NCI-H1092 (cell line): Measurements from ENCODE around the gene AGA.

ENCODE experiments used
- DNase-seq: peaks from one replicate; lab custom pipeline; 2025; lab: John Stamatoyannopoulos, UW

AGA gene

DNA sequence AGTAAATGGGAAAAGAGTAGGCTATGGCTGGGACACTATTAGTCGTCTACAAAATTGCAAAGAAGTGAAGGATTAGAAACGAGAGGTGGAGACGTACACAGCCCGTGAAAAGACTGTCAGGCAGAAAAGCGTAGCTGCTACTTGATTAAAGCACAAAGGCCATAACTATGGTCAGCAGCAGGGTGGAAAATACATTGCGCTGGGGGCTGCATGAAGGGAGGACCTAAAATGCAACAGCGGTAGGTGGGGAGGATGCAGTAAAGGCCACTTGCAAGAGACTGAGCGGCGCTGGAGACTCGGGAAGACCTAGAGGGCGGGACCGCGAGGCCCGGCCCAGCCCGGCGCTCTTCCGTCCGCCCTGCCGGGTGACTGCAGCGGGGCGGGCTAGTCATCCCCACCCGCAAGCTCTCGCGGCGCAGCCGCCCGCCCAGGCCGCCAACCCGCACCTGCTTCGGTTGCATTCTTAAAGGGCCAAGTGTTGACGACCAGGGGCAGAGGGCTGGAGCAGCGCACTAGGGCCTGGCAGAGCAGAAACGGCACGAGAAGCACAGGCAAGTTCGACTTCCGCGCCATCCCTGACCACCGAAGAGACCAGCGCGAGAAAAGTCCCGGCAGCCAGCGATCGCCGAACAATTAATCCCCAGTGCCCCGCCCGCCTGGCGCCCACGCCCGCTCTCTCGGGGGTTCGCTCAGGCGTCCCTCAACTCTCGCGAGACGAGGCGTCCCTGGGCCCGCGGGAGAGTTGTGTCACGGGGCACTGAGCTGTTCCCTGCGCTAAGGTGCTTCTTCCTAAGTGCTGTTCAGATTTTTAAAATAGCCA, at the start of gene AGA:
Gene AGA (minus strand): TSS at position 635 of the 820 bp plus-strand sequence. CDS start 62 bp downstream, at position 573.
- peak; percentile 93 for DNase-seq

DNA sequence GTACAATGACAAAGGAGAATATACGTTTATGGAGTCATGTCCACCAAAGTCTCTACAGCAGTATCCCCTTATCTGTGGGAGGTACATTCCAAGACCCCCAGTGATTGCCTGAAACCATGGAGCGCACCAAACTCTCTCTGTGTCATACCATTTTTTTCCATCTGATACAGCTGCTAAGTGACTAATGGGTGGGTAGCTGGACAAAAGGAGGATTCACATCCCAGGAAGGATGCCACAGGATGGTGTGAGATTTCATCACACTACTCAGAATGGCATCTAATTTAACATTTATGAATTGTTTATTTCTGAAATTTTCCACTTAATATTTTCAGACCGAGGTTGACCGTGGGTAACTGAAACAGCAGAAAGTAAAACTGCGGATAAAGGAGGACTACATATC, 49.8 kb upstream of the AGA start:
- DNase-seq = no peak

DNA sequence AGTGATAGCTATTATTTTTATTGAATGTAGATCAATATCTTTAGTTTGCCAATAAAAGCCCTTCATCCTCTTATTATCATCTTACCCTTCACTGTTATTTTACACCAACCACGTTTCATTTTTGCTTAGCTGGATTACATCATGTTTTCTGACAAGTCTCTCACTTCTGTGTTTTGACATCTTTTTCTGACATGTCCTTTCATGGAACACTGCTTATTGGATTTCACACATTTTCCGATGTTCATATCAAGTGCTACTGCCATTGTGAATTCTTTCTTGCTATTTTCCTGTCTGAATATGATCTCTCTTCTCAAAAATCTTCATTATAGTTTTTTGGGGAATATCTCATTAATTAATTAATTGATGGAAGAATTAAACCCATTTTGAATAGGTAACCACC, 48.5 kb upstream of the AGA start:
- no peak for DNase-seq

DNA sequence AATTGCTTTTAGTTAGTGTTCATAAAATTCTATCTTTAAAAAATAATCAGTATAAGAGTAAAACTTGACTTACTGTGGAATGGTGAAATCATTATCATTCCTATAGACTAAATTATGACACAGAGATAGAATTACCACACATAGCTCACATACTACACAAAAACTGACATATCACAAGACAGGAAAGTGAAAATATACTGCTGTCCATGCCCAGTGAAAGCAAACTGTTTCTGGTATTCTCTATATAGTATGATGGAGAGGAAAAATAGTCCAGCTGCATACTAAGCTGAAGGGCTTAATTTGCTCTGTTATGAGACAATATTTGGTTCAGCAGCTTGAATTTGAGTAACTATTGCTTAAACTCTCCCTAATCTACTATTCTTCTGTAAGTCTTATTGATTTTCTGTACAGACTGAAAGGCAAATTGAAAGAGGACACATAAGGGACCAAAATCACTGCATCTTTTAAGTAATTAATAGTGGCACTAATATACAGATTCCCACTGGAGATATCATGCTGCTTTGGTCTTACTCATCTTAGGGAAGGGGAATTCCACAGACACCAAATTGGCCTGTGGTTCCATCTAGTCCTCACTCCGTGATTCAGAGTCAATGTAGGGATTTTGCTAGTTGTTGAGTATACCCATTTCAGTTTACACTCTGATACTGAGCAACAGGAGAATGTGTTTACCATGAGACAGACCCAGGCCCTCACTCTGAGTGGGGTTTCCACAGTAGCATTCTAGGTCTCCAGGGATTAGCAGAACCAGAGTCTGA, 47.4 kb upstream of the AGA start:
- no peak for DNase-seq

DNA sequence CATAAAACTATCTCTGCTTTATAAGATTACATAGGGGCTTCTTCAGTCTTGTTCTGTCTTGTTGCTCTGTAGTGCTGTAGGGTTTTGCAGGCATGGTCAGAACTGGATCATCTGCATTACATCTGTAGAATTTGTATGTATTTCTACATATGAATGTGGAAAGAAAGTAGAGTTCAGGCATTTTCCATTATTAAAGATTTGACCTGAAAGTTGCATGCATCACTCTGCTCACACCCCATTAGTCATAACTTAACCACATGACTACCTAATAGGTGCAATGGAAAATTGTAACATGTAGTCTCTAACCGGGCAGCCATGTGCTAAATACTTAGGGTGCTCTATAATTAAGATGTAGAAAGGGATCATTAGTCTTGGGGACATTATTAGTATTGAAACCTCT, 45.7 kb upstream of the AGA start:
- no peak for DNase-seq

DNA sequence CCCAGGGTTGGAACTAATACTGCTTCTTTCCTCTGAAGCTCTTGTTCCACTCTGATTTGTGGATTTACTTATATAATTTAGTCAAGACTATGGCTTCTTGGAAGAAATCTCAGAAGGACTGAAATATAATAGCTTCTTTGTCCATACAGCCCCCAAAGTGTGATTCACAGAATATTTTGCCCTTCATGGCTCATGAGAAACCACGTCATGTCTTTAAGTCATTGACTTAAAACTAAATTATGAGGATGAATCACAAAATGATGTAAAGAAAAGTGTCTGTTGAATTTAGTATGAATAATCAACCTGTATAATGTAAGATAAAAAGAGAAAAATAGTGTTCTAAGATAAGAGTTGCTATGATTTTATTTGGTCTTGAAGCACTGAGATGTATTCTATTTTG, 43.3 kb upstream of the AGA start:
- DNase-seq = no peak

DNA sequence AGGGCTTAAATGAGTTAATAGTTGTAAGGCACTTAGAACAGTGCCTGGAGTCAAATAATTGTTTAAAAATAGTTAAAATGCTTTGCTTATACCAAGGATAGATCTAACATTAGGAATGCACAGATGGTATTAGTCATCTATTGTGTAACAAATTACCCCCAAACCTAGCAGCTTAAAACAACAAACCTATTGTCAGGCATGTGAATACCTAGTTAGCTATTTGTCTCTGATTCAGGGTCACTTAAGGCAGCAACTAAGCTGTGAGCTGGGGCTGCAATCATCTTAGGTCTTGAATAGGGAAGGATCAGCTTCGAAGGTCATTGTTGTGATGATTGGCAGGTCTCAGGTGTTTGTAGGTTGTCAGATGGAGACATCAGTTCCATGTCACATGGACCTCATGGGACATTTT, 42.4 kb upstream of the AGA start:
- DNase-seq = no peak

DNA sequence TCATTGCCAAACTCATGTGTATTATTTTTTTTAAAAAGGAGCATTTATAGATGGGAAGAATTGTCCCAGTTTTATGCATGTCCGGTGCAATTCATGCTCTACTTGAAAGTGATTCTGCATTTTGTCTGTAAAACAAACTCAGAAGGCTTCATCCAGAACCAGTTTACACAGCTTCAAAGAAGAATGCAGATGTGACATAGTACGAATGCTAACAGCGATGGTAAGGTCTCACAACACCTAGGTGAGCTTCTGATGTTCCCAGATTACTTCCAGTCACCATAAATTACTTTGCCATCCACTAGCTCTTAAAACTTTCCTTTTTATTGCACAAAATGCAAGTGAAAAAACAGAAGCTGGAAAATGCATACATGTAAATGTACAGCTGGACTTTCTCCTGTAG, 41.5 kb upstream of the AGA start:
- no peak for DNase-seq

DNA sequence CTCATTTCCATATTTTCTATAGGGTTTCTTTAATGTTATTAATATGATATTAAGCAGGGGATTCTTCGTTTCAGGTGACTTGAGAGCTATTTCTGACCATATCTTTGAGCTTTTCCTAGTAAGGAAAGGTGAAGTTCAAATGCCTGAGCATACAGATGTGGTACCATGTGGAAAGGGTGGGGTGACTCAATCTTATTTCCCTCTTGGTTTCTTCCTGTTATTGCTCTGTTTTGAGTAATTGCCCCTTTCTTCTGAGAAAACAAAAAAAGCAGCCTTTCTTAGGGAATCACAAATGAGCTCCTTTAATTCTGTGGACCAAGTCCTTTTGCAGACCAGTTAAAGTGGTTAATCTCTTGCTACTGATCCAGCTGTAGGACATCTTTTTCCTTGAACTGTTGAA, 41.0 kb upstream of the AGA start:
- DNase-seq = no peak

DNA sequence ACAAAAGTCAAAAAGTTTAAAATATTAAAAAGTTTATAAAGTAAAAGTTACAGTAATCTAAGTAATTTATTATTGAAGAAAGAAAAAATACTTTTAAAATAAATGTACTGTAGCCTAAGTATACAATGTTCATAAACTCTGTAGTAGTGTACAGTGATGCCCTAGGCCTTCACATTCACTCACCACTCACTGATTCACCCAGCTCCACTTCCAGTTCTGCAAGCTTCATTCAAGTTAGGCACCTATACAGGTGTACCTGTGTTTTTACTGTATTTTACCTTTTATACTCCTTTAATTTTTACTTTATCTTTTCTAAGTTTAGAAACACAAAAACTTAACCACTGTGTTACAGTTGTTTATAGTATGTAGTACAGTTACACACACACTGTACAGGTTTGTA, 40.1 kb upstream of the AGA start:
- DNase-seq = no peak

DNA sequence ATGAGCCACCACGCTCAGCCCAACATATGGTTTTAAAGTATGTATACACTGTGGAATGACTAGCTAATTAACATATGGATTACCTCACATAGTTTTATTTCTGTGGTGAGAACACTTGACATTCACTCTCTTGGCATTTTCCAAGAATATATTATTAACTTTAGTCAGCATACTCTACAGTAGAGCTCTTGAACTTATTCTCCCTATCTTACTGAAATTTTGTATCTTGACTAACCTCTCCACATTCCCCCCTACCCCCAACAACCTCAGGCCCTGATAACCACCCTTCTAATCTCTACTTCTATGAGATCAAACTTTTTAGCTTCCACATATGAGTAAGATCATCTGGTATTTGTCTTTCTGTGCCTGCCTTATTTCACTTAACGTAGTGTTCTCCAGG, 38.6 kb upstream of the AGA start:
- DNase-seq = no peak

DNA sequence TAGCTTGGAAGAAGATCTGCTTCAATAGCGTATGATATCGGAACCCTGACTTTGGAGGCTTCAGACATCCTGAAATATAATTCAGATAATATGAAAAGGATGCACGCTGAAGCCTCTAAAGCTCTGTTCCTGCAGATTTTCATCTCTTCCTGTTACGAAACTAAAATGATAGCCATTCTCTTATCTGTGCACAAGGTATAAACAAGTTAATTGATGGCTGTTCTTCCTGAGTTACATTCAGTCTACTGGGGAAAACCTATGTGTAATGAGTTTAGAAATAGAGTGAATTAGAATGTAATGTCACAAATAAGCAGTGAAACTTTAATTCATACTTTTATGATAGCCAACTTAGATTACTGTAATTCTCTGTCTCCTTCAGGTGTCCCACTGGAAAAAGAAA, 36.8 kb upstream of the AGA start:
- DNase-seq = no peak

DNA sequence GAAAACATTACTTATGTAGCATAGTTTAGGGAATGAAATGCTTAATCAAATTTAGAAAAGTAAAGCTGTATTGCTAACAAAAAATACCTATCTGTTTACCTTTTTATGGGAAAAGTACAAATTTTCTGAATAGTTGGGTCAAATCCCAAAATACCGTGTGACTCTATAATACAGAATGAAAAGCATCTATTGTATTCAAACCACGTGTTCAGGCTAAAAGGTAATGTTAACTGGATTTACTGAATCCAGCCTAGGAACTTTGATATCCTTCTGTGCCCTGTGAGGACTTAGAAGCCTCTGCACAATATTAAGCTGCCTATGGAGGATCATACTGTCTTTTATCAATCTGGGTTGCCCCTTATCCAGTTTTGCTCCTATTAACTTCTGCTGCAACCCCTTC, 36.3 kb upstream of the AGA start:
- DNase-seq = no peak

DNA sequence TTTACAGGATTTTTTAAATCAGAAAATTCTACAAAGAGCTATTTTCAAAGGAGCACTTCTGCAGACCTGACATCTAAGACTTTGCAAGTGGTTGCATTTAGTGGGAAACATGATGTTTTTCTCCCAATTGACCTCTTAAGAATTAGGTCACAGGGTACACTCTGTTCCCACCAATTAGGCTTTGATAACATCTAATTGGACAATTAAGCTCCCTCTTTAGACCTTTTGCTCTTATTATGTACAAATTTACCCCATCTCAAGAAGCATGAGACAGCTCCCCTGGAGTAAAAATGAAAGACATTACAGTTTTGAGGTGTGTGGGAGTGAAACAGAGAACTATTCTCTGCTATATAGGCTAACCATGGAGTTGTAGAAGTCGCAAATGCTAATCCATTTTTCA, 31.8 kb upstream of the AGA start:
- DNase-seq = no peak

DNA sequence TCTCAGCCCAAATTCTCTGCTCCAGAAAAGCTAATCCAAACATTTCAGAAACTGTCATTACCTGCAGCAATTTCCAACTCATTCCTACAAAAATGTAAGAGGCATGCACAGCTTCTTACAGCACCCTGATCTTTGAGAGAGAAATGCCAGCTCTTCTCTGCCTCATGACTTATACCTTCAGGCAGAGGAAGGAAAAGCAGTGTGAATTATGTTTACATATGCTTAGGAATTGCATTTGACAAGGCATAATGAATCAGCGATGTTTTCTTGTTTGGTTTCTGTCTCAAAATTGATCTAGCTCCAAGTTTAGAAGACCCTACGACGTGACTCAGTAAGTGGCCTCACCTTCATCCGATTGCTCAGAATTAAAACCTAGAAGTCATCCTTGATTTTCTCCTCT, 21.8 kb upstream of the AGA start:
- DNase-seq = no peak

DNA sequence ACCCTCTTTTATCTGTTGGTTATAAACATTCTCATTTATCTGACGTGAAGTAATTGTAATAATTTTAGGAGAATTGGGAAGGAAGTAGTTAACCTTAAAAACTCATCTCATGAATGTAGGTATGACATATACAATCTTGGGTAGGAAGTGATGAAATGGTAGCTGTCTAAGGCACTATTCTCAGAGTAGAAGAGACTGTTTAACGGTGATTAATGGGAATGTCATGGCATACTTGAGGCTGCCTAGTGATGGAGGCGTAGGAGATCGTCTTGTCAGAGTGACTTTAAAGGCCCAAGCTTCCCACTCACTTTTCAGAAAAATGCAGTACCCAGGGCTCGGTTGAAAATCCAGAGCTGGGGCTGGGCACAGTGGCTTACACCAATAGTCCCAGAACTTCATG, 19.4 kb upstream of the AGA start:
- DNase-seq = no peak

DNA sequence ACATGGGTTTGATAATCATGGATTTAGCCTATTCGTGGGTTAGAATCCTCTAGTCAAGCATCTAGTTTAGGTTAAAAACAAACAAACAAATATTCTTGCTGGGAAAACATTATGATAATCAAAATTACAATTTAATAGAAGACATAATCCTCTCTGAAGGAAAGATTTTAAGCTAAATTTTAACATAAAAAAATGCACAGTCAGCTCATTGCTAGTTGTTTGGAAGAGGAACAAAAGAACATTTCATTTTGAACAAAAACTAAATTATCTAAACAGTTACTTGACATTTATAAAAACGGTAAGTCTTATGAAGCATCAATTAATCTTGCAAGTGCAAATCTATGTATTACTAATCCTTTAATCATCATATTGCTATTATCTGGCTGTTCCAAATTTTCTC, 18.2 kb upstream of the AGA start:
- no peak for DNase-seq

DNA sequence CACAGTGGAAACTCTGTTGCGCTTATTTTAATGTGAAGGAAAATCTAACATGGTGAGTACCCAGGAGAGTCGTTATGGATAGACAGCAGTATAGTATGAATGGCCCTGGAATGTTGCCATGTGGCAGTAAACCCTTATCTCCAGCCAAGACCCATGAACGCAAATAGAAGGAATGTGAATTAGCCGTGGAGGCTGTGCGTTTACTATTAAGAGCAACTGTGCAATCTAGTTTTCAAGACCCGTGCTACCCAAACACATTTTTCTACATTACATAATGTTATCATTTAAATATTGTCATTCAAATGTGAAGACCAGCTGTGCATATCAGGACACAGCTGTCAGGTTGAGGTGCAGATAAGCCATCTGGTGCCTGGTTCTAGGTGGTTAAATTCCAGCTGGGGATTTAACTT, 13.3 kb upstream of the AGA start:
- DNase-seq = peak; percentile 75

DNA sequence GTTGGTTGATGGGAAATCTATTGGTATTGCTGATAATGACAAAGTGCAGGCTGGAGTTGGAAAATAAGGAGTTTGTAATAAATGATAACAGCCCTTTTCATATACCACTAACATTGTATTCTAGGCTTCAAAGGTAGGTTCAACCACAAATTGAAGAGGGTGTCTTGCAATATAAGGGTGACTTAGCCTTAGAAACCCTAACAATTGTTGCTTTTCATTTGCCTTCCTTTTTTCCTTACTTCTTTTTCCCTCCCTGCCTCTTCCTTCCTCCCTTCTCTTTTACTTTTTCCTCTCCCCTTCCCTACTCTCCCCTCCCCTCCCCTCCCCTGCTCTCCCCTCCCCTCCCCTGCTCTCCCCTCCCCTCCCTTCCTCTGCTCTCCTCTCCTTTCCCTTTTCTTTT, 10.9 kb upstream of the AGA start:
- no peak for DNase-seq

DNA sequence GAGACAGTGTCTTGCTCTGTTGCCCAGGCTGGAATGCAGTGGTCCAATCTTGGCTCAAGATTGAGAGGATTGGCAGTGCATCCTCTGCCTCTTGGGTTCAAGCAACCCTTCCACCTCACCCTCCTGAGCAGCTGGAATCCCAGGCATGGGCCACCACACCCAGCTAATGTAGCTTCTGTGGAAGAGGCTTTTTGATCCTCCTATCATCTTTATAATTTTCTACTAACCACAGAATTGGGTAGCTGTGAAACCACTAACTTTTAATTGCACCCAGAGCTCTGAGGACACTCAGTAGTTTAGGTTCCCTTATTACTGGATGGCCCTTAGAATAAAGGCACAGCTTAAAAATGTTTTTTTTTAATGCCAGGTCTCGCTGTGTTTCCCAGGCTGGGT, 8.9 kb upstream of the AGA start:
- DNase-seq = no peak

DNA sequence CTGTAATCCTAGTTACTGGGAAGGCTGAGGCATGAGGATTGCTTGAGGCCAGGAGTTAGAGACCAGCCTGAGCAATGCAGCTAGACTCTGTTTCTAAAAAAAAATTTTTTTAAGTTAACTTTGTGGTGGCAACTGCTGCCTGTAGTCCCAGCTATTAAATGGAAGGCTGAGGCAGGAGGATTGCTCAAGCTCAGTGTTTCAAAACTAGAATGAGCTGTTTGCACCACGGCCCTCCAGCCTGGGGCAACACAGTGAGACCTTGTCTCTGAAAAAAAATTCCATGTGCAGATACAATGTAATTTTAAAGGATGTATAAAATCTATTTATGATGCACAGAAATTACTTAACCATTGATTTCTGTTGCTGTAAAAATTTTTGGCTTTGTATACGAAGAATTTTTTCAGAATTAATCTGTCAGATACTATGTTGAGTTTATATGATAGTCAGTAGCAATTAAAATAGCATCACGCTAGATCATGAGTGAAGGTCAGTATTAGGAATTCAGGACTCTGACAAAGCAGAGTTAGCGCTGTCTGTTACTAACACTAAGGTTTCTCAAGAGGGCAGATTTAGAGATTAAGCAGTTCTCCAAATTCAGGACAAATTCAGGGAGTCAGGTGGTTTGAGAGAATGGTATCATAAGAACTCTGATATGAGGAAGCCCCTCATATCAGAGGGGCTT, 8.3 kb upstream of the AGA start:
- DNase-seq = no peak

DNA sequence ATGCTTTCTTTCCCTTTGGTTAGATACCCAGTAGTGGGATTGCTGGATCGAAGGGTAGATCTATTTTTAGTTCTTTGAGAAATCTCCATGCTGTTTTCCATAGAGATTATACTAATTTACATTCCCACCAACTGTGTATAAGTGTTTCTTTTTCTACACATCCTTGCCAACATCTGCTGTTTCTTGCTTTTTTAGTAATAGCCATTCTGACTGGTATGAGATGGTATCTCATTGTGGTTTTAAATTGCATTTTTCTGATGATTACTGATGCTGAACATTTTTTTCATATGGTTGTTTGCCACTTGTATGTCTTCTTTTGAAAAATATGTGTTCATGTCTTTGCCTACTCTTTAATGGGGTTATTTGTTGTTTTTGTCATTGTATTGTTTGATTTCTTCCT, 6.6 kb upstream of the AGA start:
- no peak for DNase-seq

DNA sequence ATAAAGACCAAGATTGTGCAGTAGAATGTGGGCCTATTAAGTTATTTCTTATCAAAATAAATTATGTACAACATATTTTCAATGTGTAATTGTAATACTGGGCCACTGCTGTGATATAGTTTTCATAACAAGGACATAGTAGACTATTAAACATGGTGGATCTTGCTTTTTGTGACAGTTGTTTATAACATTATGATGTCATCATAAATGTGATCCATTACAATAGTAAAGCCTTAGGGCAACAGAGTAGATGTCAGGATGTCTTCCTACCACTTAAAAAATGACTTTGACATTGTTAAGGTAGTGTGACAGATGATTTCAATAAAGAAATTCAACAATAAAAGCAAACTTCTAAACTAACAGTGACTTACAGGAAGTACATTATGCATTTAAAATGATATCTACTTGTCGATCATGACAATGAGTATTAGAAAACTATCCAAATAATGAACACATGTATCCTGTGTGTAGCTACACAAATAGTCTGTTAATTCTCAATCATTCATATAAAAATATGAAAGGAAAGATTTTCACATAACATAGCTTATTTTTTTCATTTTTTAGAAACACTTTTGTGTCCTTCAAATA, 5.3 kb upstream of the AGA start:
- DNase-seq = no peak
